GM18505 (cell line): ENCODE data around the gene SORBS1.

Source experiments
- ATAC-seq: cut with Tn5 transposase; IDR thresholded peaks from one replicate; pipeline ENCODE4 v1.9.1; 2021; ENCODE audit not compliant: unreplicated experiment
- POLR2A ChIP-seq: IDR thresholded peaks from 4 replicates; pipeline ENCODE4 v1.6.1; 2011; ENCODE audit warnings: borderline replicate concordance; ENCODE audit not compliant: insufficient read depth, insufficient read length; ENCODE audit errors: extremely low read depth

The SORBS1 gene

GRCh38 chr10:95504246-95504691 lies 56.9 kb downstream of the SORBS1 start:
- no peak for TF ChIP-seq POLR2A
- no peak for ATAC-seq

- TF ChIP-seq POLR2A = no peak
- ATAC-seq = no peak
These were observed 57.6 kb downstream of the SORBS1 start for GRCh38 chr10:95503526-95503925.

- ATAC-seq = no peak
- no peak for TF ChIP-seq POLR2A
These were observed 58.2 kb downstream of the SORBS1 start for GRCh38 chr10:95503001-95503400.

- no peak for ATAC-seq
- TF ChIP-seq POLR2A = no peak
These were observed 58.8 kb downstream of the SORBS1 start for GRCh38 chr10:95502377-95502776.

GRCh38 chr10:95501203-95502094 lies 59.7 kb downstream of the SORBS1 start:
- no peak for TF ChIP-seq POLR2A

GRCh38 chr10:95500649-95501048 lies 60.5 kb downstream of the SORBS1 start:
- TF ChIP-seq POLR2A = no peak

More at GRCh38 chr10:95501203-95502094, 59.7 kb downstream of the SORBS1 start:
- no peak for ATAC-seq

GRCh38 chr10:95500097-95500496 lies 61.1 kb downstream of the SORBS1 start:
- TF ChIP-seq POLR2A = no peak
- ATAC-seq = no peak

More at GRCh38 chr10:95500649-95501048, 60.5 kb downstream of the SORBS1 start:
- no peak for ATAC-seq

GRCh38 chr10:95499482-95499989 lies 61.6 kb downstream of the SORBS1 start:
- TF ChIP-seq POLR2A = no peak
- no peak for ATAC-seq

- TF ChIP-seq POLR2A = no peak
- no peak for ATAC-seq
These were observed 64.2 kb downstream of the SORBS1 start for GRCh38 chr10:95496951-95497350.

- TF ChIP-seq POLR2A = no peak
- no peak for ATAC-seq
These were observed 64.8 kb downstream of the SORBS1 start for GRCh38 chr10:95496246-95496911.

GRCh38 chr10:95493862-95494261 lies 67.3 kb downstream of the SORBS1 start:
- no peak for TF ChIP-seq POLR2A
- ATAC-seq = no peak

GRCh38 chr10:95487994-95488393 lies 73.2 kb downstream of the SORBS1 start:
- no peak for ATAC-seq
- no peak for TF ChIP-seq POLR2A

GRCh38 chr10:95485056-95485844 lies 75.9 kb downstream of the SORBS1 start:
- no peak for TF ChIP-seq POLR2A
- no peak for ATAC-seq
